ENCODE data around the gene UMPS. TPM values are rescaled to one million over a fixed set of nuclear protein-coding genes. Genes with fewer than 3 reads are reported as not detected.

UMPS gene
- polyA plus RNA-seq, 1 of the 3 experiments (the other 2 are of a cell fraction) = 25.1 TPM

GRCh38 chr3:124777762-124778470, 47.7 kb downstream of the UMPS start:
- no peak for TF ChIP-seq EZH2phosphoT487 (IDR thresholded peaks at IDR 0.05; ENCODE audit: borderline replicate concordance, low read depth)
- TF ChIP-seq, protein P1, sequence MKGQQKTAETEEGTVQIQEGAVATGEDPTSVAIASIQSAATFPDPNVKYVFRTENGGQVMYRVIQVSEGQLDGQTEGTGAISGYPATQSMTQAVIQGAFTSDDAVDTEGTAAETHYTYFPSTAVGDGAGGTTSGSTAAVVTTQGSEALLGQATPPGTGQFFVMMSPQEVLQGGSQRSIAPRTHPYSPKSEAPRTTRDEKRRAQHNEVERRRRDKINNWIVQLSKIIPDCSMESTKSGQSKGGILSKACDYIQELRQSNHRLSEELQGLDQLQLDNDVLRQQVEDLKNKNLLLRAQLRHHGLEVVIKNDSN (IDR thresholded peaks at IDR 0.05; ENCODE audit: borderline replicate concordance, low read depth) = no peak
- Histone ChIP-seq H2AFZ (ENCODE audit: low read depth) (no peak overlapping the region), H3K4me1 (ENCODE audit: control insufficient read depth in 1 of 2, insufficient read depth in 2 of 2, low read depth in 1 of 2, low read length in 1 of 2) (peaks cover 42 to 91% of the 10 kb centered on the region in 2 experiments), H3K79me2 (ENCODE audit: insufficient read depth) (peaks cover 8% of the 10 kb centered on the region; the same call in 1 of the 2 replicates), H3K9ac (no peak overlapping the region), H3K9me2 (no peaks in the 10 kb centered on the region), H3K4me3 (ENCODE audit: low read depth in 2 of 2, low read length in 1 of 2) (no peak overlapping the region), H3K9me3 (no peaks in the 10 kb centered on the region), H3K4me2 (no peak overlapping the region), H3F3A (replicated peaks; ENCODE audit: insufficient read depth) (peaks cover 18% of the 10 kb centered on the region), H3K36me3 (replicated peaks in 1 of 2; ENCODE audit: control insufficient read depth in 1 of 2, insufficient read depth in 2 of 2, low read length in 1 of 2) (peaks cover 11 to 30% of the 10 kb centered on the region in 2 experiments), H3K27ac (ENCODE audit: low read depth in 2 of 2, low read length in 1 of 2) (peak overlapping the region in 1 of 2 experiments; percentile 97; a peak in 2 of 4 replicates), H4K20me1 (ENCODE audit: insufficient read depth) (no peaks in the 10 kb centered on the region), H3K27me3 (ENCODE audit: insufficient read depth) (no peaks in the 10 kb centered on the region)
- WGBS (ENCODE audit: low lambda C conversion rate) = 95% methylated on average over 4 of the region's 5 CpGs
- ChIA-PET CTCF (interaction anchor here (0.9 to 12.9 kb wide), 4 partner anchors 9 to 125 kb away, joined by 3 to 114 read pairs (median 24); no protein-coding TSS in a partner anchor), POLR2A (no interaction called here)
- no peak for DNase-seq

GRCh38 chr3:124779116-124779515, 48.9 kb downstream of the UMPS start:
- H3K9me2 ChIP-seq = no peaks in the 10 kb centered on the region
- H3K27me3 ChIP-seq (ENCODE audit: insufficient read depth) = no peaks in the 10 kb centered on the region
- H3K4me3 ChIP-seq (ENCODE audit: low read depth in 2 of 2, low read length in 1 of 2) = no peak overlapping the region
- peaks cover 11 to 22% of the 10 kb centered on the region in 2 experiments for H3K36me3 ChIP-seq (replicated peaks in 1 of 2; ENCODE audit: control insufficient read depth in 1 of 2, insufficient read depth in 2 of 2, low read length in 1 of 2)
- H2AFZ ChIP-seq (ENCODE audit: low read depth) = no peak overlapping the region
- DNase-seq = no peak
- H3K9ac ChIP-seq = no peak overlapping the region
- CTCF ChIA-PET = interaction anchor here (0.6 to 12.9 kb wide), 3 partner anchors 19 to 124 kb away, joined by 4 to 114 read pairs (median 40); no protein-coding TSS in a partner anchor
- H3K4me1 ChIP-seq (ENCODE audit: control insufficient read depth in 1 of 2, insufficient read depth in 2 of 2, low read depth in 1 of 2, low read length in 1 of 2) = peaks cover 30 to 79% of the 10 kb centered on the region in 2 experiments
- 0 out of 2 replicates have a peak, but pooled peaks cover 4% of the 10 kb centered on the region for H3K79me2 ChIP-seq (ENCODE audit: insufficient read depth)
- H3K9me3 ChIP-seq = no peaks in the 10 kb centered on the region
- peaks cover 6% of the 10 kb centered on the region for H3F3A ChIP-seq (replicated peaks; ENCODE audit: insufficient read depth)
- H3K4me2 ChIP-seq = no peak overlapping the region
- TF ChIP-seq MEF2A (IDR thresholded peaks at IDR 0.05; ENCODE audit: borderline replicate concordance, low read depth) (no peak), EP300 (IDR thresholded peaks at IDR 0.05; ENCODE audit: borderline replicate concordance in 1 of 2, low read depth in 1 of 2, low read length in 1 of 2) (no peak), ZBTB33 (IDR thresholded peaks at IDR 0.05; ENCODE audit: borderline replicate concordance, low read depth) (no peak), RAD21 (IDR thresholded peaks at IDR 0.05; ENCODE audit: low read length) (no peak), ELF1 (IDR thresholded peaks at IDR 0.05) (no peak)
- 95% methylated on average over 7 of the region's 7 CpGs for WGBS (ENCODE audit: low lambda C conversion rate)
- H3K27ac ChIP-seq (ENCODE audit: low read depth in 2 of 2, low read length in 1 of 2) = peak overlapping the region in 1 of 2 experiments; percentile 17; a peak in 1 of 4 replicates
- H4K20me1 ChIP-seq (ENCODE audit: insufficient read depth) = no peaks in the 10 kb centered on the region
- POLR2A ChIA-PET = interaction anchor here (0.7 kb wide), 1 partner anchor 128 kb away, joined by 3 read pairs; no protein-coding TSS in a partner anchor
